Tibial nerve (tissue), 4 donors: ENCODE data around the gene ZNF358.

Source experiments
- CTCF ChIP-seq, 5 experiments: fragments of 200-600 bp in 3 of 5; fragments of 450-650 bp in 2 of 5; sonication (generic) in 3 of 5; IDR thresholded peaks; one replicate each; pipeline ENCODE4 v1.5.1; 2016 to 2019; ENCODE audit warnings: antibody characterized with exemption in 5 of 5, mild to moderate bottlenecking in 3 of 5, moderate library complexity in 2 of 5
- EP300 ChIP-seq, 2 donors: sonication (generic); formaldehyde crosslinking; IDR thresholded peaks; one replicate each; pipeline ENCODE4 v1.6.1; 2017; ENCODE audit warnings: antibody characterized with exemption in 2 of 2, mild to moderate bottlenecking in 1 of 2
- POLR2A ChIP-seq, 2 donors: fragments of 450-650 bp; IDR thresholded peaks; one replicate each; pipeline ENCODE4 v1.6.1; 2017; ENCODE audit warnings: antibody characterized with exemption in 2 of 2, mild to moderate bottlenecking in 2 of 2, moderate library complexity in 2 of 2

GRCh38 chr19:7552781-7553180 lies 36.9 kb downstream of the ZNF358 start:
- TF ChIP-seq CTCF (IDR thresholded peaks at IDR 0.05) (no peak), POLR2A (IDR thresholded peaks at IDR 0.05) (no peak), EP300 (IDR thresholded peaks at IDR 0.05) (no peak)
